GM18520 (cell line): Measurements from ENCODE around the gene NTN1.
"Not testable (repeated sequence)": the region's sequence is repeated elsewhere in the genome, so short reads cannot be mapped to it uniquely, and the experiment has no call there.

Source experiments
- ATAC-seq: cut with Tn5 transposase; IDR thresholded peaks from one replicate; pipeline ENCODE4 v1.9.1; 2021; ENCODE audit not compliant: unreplicated experiment

The NTN1 gene

DNA sequence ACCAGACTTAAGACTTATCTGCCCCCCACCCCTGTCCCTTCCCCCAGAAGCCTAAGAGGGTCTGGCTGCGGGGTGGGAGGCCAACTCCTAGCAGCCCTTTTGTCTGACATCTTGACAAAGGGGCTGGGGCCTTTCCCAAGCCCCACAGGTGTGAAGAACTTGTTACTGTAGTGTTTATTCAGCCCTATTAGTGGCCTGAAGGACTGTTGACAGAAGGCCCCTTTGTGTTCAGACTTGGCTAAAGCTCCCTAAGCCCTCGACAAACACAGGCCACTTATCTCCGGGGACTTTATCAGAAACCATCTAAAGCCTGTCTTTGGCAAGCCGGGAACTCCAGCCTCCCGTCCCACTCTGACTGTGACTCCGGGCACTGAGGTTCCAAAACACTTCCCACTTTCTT lies 129.8 kb downstream of the NTN1 start:
- no peak for ATAC-seq

DNA sequence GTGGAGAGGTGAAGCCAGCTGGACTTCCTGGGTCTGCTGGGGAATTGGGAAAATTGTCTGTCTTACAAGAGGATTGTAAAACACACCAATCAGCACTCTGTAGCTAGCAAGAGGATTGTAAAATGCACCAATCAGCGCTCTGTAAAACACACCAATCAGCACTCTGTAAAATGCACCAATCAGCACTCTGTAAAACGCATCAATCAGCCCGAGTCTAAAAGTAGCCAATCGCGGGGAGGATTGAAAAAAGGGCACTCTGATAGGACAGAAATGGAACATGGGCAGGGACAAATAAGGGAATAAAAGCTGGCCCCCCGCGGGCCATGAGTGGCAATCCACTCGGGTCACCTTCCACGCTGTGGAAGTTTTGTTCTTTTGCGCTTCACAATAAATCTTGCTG lies 130.4 kb downstream of the NTN1 start:
- not testable (repeated sequence) for ATAC-seq

DNA sequence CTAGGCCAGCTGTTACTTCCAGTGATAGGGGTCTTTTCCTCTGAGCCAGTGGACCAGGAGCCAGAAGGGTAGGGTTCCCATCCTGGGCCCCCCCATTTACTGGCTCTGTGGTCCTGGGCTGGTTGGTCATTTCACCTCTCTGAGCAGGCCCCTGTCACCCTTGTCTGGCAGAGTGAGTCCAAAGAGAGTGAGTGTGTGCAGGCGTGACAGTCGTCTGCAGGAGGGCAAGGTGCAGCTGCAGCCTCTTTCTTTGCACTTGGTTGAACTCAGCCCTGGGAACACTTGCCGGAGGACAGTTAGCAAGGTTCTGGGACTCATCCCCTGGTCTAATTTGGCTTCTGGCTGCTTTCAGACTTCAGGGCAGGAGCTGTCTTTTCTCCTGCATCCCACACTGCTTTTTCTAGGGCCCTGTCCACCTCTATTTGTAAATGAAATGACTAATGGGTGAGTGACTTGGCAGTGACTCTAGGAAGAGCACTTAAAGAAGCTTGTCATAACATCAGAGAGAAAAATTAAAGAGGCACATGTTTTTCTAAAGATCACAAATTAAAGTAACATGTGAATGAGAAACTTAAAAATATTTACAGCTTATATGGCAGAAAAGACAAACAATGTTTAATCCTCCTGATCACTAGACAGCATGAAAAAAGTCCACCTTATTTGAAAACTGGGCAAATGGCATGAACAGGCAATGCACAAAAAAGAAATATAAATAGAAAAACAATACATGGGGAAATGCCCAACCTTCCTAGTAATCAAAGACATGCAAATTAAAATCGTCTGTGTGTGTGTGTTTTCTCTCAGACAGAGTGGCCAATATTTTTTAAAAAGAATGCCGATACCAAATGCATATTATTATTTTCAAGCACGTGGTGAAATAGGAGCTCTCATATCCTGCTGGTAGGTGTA lies 137.5 kb downstream of the NTN1 start:
- no peak for ATAC-seq

DNA sequence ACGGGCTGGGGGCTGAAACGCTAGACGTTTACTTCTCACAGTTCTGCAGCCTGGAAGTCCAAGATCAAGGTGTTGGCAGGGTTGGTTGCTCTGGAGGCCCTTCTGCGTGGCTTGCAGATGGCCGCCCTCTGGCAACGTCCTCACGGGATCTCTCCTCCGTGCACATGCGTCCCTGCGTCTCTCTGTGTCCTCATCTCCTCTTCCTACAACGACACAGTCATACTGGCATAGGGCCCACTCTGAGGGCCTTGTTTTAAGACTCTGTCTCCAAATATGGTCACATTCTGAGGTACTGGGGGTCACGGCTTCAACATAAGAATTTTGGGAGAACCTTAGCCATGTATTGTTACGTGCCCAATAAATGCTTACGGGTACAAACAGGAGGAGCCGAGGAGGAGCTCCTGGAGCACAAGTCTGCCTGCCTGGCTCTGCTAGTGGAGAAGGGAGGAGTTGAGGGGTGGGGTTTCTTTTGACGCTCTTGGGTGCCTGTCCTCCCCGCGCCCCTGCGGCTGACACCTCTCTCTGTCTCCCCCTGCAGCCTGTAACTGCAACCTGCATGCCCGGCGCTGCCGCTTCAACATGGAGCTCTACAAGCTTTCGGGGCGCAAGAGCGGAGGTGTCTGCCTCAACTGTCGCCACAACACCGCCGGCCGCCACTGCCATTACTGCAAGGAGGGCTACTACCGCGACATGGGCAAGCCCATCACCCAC lies 141.1 kb downstream of the NTN1 start:
- no peak for ATAC-seq

DNA sequence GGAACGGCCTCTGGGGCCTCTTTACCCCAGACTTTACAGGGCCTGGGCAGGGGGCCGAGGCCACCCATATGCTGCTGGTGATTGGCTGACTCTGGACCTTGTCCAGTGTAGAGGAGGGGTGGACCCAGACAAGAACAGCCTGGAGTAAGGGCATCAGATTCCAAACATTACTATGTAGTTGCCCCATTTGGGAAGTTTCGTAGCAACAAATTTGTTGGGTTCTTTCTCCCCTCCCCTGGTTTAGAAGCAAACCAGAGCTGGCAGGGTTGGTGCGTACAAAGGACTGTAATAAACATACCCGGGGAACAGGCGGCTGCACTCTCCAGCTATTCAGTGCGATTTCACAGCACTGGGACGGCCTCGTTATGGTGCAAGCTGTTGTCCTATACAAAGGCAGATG lies 145.5 kb downstream of the NTN1 start:
- no peak for ATAC-seq

DNA sequence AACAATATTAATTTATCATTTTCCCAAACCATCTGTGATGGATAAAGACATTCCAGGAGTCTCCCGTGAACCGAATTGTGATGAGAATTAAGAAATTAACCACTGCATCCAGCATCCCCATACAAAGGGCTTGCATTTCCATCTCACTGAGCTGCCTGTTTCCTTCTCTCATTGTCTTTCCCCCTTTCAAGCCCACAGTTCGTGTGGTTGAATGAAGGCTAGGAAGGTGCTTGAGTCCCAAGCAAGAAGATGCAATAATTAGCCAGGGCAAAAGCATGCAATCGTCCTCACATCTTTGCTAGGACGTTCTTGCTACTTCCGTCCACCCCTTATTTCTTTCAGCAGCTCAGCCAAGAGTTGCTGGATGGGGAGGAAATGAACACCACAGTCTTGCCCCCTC lies 146.1 kb downstream of the NTN1 start:
- ATAC-seq: no peak

DNA sequence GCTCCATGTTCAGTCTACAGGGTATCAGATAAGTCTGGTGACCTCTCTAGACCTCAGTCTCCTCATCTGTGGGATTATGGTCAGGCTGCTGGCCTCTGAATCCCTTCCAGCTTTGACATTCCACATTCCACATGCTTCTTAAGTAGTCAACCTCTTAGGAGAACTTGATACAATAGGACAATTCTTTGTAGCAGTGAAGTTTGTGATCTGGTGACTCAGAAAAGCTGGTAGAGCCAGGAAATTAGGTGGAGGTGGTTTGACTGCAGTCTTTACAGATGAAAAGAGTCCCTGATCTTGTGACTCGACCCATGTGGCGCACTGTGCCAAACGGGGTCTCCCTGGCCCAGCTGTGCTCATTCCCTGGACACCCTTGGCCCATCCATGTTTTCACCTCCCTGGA lies 147.8 kb downstream of the NTN1 start:
- ATAC-seq: no peak

DNA sequence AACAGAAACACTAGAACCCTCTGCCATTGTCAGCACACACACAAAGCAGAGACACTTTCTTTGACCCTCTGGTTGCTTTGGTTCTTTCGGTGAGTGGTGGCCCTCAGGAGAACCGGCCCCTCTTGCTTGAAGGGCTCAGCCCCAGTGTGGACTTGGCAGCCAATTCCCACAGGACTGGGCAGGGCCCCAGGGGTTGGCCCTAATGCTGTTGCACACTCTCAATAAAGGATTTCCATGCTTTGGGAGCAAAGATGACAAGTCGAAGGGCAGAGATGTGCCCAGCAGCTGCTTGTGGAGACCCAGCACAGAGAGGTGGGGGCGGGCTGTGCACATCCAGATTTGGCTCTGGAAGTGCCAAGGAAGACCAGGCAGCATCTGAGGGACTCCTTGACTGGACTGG lies 149.0 kb downstream of the NTN1 start:
- ATAC-seq: no peak

DNA sequence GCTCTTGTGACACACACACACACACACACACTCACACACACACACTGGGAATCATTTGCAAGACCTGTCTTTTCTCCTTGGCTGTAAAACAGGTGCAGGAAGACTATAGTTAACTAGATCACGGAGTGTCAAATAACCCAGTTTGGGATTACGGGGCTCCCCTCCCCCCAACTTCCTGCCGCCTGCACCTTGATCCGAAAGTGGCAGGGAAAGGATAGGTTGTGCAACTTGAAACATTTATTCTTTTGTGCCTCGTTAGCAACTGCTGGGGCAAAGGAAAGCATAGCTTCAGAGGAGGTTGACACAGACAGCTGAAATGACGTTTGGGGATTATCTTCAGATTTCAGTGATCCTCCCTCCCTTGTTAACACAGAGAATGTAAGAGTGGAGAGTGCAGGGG lies 149.5 kb downstream of the NTN1 start:
- no peak for ATAC-seq

DNA sequence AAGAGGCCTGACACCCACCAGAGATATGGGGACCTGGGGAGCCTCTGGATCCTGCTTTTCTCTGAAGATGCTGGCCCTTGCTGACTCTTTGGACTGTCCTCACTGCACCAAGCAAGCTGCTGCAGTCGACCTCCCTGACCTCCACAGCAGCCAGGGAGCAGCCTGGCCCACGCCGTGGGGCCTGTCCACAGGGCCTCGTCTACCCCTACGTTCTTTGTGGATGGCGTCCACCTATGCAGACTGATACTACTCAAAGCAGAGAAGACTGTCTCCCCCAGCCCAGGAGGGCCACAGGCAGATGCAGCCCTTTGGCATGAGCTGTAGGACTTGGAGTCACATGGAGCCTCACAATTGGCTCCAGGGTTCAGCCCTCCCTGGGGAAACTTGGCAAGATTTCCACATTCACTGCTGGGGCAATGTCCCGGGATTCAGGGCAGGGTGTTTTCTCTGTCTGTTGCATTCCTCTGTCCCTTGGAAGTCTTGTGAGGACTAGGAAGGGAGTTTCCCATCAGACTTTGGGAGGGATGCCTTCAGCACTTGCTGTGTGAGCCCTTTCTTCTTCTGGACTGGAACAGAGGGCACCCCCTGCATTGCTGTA lies 152.2 kb downstream of the NTN1 start:
- no peak for ATAC-seq

DNA sequence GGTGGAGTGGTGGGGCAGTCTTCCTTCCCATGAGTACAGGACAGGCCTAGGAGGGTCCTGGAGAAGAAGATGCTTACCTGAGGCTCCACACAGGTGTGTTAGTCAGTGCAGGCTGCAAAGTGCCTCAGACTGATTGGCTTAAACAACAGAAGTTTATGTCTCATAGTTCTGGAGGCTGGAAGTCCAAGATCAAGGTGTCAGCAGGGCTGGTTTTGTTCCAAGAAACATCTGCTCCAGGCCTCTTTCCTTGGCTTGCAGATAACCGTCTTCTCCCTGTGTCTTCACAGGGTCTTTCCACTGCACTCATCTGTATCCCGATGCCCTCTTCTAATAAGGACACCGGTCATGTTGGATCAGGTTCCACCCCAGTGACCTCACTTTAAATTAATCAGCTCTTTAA lies 153.0 kb downstream of the NTN1 start:
- no peak for ATAC-seq

DNA sequence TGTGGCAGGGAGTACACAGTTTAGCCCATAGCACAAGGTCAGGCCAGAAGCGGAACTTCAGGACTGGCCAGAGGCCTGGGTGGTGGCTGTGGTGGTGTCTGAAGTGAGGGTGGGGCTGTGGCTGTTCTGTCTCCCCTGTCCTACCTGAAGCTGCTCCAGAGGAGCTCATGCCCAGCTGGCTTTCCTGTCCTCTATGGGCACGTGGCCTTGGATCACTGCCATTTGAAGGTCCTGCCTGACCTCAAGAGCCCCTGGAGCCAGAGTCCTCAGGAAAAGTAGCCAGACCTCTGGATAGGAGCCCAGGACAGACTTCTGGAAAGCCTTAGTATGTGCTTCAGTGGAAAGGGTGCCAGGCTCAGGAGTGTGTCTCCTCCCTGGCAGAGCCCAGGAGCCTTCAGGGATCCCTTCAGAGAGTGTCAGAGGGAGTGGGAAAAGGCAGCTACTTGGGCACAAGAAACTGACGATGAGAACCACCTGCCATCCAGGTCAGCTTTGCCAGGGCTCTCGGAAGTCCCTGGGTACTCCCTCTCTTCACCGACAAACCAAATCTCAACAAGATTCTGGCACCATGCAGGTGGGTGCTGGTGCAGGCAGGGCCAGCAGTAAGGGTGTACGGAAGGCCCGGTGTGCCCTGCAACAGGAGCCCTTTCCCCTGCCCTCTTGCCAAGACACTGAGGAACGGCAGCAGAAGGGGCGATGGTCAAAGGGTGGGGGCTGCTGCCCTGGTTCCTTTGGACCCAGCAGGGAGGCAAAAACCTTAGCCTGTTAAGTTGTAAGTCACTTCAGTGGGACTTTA lies 153.7 kb downstream of the NTN1 start:
- no peak for ATAC-seq

DNA sequence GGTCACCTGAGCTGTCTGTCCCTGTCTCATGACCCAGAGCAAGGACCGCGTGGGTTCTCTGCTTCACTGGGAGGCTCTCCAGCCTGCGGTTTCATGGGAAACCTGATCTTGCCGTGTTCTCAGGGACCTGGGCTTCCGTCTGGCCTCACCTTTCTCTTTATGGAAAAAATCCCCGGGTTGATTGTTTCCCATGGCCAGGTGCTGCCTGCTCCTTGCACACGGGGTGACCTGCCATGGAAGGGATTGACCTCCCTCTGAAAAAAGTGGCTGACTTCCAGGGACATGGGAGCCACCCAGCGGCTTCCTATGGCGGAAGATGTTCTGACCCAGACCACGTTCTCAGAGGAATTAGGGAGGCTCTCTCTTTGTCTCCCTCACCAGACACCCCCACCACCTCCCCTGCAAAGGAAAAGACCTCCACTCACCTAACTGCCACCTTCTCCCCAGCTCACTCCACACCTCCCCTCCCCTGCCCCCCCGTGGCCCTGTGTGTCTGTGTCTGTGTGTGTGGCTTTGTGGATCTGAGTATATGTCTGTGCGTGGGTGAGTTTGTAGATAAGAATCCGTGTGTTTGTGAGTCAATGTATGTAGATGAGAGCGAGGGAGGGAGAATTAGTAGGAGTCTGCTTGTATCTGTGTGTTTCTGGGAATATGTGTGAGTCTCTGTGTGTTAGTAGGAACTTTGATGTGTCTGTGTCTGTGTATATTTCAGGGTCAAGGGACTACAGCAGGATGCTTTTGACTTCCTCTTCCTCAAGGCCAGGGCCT lies 154.6 kb downstream of the NTN1 start:
- ATAC-seq: no peak

DNA sequence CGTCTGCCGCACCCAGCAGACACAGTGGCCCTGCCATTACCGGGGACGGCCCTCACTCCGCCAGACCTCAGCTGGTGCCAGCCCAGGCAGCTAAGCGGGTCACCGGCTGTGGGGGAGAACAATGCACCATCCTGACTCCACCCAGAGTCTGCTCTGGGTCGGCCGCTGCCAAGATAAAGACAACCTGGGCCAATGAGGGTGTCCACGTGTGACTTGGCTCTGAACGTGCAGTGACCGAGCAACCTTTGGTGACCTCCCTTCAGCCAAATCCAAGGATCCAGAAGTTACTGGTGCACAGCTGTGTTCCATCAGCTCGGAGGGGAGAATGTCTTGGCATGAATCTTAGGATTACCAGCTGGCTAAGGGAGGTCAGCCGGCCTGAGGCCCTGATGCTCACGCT lies 155.9 kb downstream of the NTN1 start:
- no peak for ATAC-seq

DNA sequence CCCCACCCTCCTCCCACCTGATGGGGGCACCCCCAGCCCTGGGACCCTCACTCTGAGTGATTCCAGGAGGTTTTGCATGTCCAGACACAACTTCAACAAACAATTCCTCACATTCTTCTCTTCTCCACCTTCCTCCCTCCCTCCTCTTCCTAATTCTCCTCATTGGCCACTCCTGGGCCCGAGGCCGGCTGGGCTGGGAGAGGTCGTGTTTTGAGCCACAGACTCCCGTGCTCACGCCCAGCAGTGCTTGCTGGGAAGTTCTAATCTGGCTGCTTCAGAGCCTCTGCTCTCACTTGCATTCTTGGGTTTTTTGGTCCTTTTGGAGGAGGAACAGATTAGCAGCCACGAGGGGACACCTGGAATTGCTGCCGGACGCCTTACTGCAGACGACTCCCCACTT lies 157.0 kb downstream of the NTN1 start:
- ATAC-seq: no peak

DNA sequence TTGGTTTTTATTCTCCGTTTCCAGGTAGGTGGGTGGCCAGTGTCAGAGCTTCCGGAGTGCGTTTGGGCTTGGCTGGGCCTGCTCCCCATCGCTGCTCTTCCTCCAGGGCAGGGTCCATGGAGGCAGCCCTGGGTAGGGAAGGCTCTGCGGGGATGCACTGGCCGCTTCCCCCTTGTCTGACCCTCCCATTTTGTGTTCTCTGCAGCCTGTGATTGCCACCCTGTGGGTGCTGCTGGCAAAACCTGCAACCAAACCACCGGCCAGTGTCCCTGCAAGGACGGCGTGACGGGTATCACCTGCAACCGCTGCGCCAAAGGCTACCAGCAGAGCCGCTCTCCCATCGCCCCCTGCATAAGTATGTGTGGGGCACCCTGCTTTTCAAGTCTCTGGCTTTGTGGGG lies 158.3 kb downstream of the NTN1 start:
- ATAC-seq: no peak

DNA sequence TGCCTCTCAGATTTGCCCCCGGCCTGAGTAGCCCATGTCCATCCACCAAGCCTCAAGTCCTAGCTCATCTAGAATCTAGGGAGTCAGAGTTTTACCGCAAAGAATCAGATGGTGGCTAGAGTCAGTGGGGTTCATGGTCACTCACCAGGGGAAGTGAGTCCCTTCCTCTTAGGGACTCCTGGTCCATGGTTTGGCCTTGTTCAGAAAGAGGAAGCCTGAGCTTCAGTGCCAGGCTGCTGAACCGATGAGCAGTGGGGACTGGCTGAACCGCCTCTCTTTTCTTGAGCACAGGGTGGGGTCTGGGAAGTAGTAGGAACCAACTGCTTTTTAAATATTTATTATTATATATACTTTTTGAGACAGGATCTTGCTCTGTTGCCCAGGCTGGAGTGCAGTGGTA lies 160.3 kb downstream of the NTN1 start:
- no peak for ATAC-seq

DNA sequence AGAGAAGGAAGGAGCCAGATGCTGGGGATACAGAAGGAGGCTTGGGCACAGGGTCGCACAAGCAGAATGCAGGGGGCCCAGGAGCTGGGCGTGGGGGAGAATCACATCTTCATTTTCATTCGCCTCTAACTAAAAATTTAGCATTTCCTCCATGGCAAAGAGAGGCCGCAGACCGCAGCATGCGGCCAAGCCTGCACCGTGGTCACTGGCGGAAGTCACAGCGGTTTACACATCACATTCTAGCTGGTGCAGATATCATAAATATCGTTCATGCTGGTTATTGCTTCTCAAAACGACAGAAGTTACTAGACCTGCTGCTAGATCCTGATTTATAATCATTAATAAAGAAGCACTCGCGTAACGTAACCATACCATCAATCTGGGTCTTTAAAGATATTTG lies 162.0 kb downstream of the NTN1 start:
- no peak for ATAC-seq

DNA sequence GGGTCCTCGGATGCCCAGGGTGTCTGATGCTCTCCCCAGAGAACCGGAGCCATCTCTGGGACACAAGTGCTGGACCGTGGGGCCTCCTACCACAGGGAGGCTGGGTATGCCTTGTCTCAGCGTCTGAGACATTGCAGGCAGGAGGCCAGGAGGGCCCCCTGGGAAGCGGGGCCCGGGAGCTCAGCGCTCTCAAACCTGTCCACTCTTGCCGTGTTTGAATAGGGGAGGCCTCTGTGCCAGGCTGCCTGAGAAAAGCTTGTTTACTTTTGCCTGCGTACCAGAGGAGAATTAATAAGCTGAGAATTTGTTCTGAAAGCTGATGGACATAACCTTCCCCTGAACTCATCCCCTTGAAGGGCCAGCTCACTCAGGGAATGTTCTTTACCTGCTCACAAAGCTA lies 163.8 kb downstream of the NTN1 start:
- ATAC-seq: no peak

DNA sequence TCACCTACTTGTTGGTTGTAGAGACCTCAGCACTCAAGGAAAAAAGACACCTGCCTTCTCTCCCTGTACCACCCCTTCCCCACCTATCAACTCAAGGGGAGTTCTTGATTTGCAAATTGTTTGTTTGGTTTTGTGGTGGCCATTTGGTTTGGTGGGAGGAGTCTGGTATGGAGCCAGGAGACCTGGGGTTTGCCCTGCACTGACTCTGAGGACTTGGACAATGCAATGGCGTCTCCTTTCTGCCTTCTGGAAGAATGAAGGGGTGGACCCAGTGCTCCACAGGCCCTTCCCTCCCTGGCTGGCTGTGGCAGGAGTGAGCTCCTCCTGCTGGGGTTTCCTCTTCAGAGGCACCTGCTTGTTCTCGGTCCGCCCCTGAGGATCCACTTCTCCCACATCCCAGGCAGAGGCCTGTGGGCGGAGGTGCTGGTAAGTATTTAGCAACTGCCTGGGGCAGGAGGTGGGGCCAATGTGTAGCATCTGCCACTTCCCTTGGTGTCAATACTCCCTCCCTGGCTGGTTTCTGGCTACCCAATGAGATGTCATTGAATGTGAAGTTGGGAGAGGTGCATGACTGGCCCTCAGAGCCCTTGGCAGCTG lies 164.5 kb downstream of the NTN1 start:
- no peak for ATAC-seq
